K562 (cell line): ENCODE measurements around the gene PITPNM3. TPM values are rescaled to one million over a fixed set of nuclear protein-coding genes. Genes with fewer than 3 reads are reported as not detected.

Source experiments
- ATAC-seq: fragments of 200-7000 bp; cut with Tn5 transposase; 3 replicates; pipeline ENCODE4 v1.9.1; 2020; ENCODE audit warnings: moderate library complexity
- BruUV-seq: library from RNA; stranded (reverse); fragments of 400-500 nt; replicated peaks from 2 replicates; lab custom pipeline; 2021; lab: Mats Ljungman, UMichigan
- CTCF ChIA-PET: fragments of 300-600 bp; formaldehyde crosslinking; extraction: SDS; loops from one replicate; lab custom pipeline; 2021; ENCODE audit warnings: low intra/inter-chr PET ratio; lab: Yijun Ruan, JAX
- POLR2A ChIA-PET: fragments of 300-600, 350-650 bp; sonication (Branson Sonifier 250); formaldehyde crosslinking; extraction: SDS; loops from one replicate; lab custom pipeline; 2021; ENCODE audit warnings: antibody characterized with exemption, inconsistent platforms; lab: Yijun Ruan, JAX
- DNase-seq, 4 experiments: peaks; one replicate each; pipeline versions ENCODE4 v3.0.0 to v3.0.0-alpha.2; 2011 to 2018; ENCODE audit warnings: low spot score in 3 of 4, mixed read lengths in 3 of 4; ENCODE audit errors: extremely low read depth in 1 of 4
- FAIRE-seq: peaks from 2 replicates; lab custom pipeline; 2011; peaks lifted over from hg19 to GRCh38; lab: Jason Lieb, UNC
- H2AFZ ChIP-seq: 2 replicates; pipeline ENCODE4 v1.6.0; 2011; ENCODE audit warnings: low read depth, low read length, control low read depth, inconsistent platforms
- H3K27ac ChIP-seq: fragments of 200-600 bp; 3 replicates; pipeline ENCODE4 v1.8.0; 2011; ENCODE audit warnings: low read depth, mild to moderate bottlenecking, control low read depth, inconsistent platforms, low read length, moderate library complexity, mixed read lengths; ENCODE audit errors: extremely low read depth
- H3K27me3 ChIP-seq, 2 experiments: fragments of 300-600 bp in 1 of 2; 2 replicates in 1 of 2; 3 replicates in 1 of 2; pipeline versions ENCODE4 v1.6.0 to v1.8.0; 2011; ENCODE audit warnings: inconsistent platforms in 2 of 2, low read length in 2 of 2, mild to moderate bottlenecking in 1 of 2, mixed read lengths in 1 of 2, moderate library complexity in 1 of 2; ENCODE audit not compliant: control insufficient read depth in 2 of 2, insufficient read depth in 2 of 2
- H3K36me3 ChIP-seq: fragments of 300-600 bp; 3 replicates; pipeline ENCODE4 v1.8.0; 2011; ENCODE audit warnings: mild to moderate bottlenecking, low read length, inconsistent platforms; ENCODE audit not compliant: control insufficient read depth, insufficient read depth
- H3K4me1 ChIP-seq, 2 experiments: fragments of 200-600 bp in 1 of 2; replicated peaks in 1 of 2; 2 replicates in 1 of 2; 3 replicates in 1 of 2; pipeline versions ENCODE4 v1.5.1 to v1.8.0; 2011; ENCODE audit warnings: inconsistent platforms in 2 of 2, low read length in 2 of 2, mild to moderate bottlenecking in 1 of 2, mixed read lengths in 1 of 2, moderate library complexity in 1 of 2; ENCODE audit not compliant: control insufficient read depth in 2 of 2, insufficient read depth in 2 of 2
- H3K4me2 ChIP-seq: 2 replicates; pipeline ENCODE4 v1.6.1; 2011; ENCODE audit warnings: low read length, control low read depth, inconsistent platforms, mixed read lengths; ENCODE audit not compliant: insufficient read depth
- H3K4me3 ChIP-seq: fragments of 200-600 bp; sonication (generic), shearing (Covaris generic); 2 replicates; pipeline ENCODE4 v1.5.1; 2016; ENCODE audit warnings: control low read depth, inconsistent platforms
- H3K79me2 ChIP-seq: fragments of 200-600 bp; 3 replicates; pipeline ENCODE4 v1.8.0; 2011; ENCODE audit warnings: low read length, inconsistent platforms; ENCODE audit not compliant: control insufficient read depth, insufficient read depth
- H3K9ac ChIP-seq, 2 experiments: 2 replicates each; pipeline versions ENCODE4 v1.6.0 to v1.6.1; 2011; ENCODE audit warnings: low read depth in 2 of 2, low read length in 2 of 2, control low read depth in 1 of 2, inconsistent platforms in 1 of 2, mild to moderate bottlenecking in 1 of 2, mixed read lengths in 1 of 2; ENCODE audit not compliant: insufficient read depth in 1 of 2
- H3K9me1 ChIP-seq: one replicate; pipeline ENCODE4 v1.6.0; 2011; ENCODE audit warnings: inconsistent platforms, mild to moderate bottlenecking, low read length, moderate library complexity; ENCODE audit not compliant: control insufficient read depth, insufficient read depth
- H3K9me3 ChIP-seq: replicated peaks from 2 replicates; pipeline ENCODE4 v1.5.1; 2011; ENCODE audit warnings: low read depth, low read length, inconsistent platforms; ENCODE audit not compliant: control insufficient read depth, insufficient read depth
- H4K20me1 ChIP-seq: replicated peaks from 2 replicates; pipeline ENCODE4 v1.6.1; 2011; ENCODE audit warnings: low read length, inconsistent platforms, mixed read lengths; ENCODE audit not compliant: control insufficient read depth, insufficient read depth
- BRCA1 ChIP-seq, 2 experiments: fragments of 450-650 bp in 1 of 2; sonication (generic) in 1 of 2; formaldehyde crosslinking in 1 of 2; IDR thresholded peaks; 2 replicates each; pipeline versions ENCODE4 v1.5.0 to v1.6.1; 2017 to 2020; ENCODE audit warnings: mild to moderate bottlenecking in 1 of 2, missing genetic modification reagents in 1 of 2
- BRF2 ChIP-seq: IDR thresholded peaks from 3 replicates; pipeline ENCODE4 v1.6.1; 2011; ENCODE audit warnings: borderline replicate concordance, mild to moderate bottlenecking; ENCODE audit not compliant: insufficient read length, insufficient read depth
- CBX3 ChIP-seq, 2 experiments: IDR thresholded peaks; 1 replicate in 1 of 2; 2 replicates in 1 of 2; pipeline ENCODE4 v1.6.1; 2012; ENCODE audit warnings: inconsistent platforms in 2 of 2, low read length in 2 of 2, borderline replicate concordance in 1 of 2, control low read depth in 1 of 2
- MTF1 ChIP-seq: fragments of 250-450 bp; sonication (Bioruptor Pico); IDR thresholded peaks from 2 replicates; pipeline ENCODE4 v1.9.0; 2021; ENCODE audit warnings: moderate library complexity, mild to moderate bottlenecking, inconsistent platforms, borderline replicate concordance
- NFATC3 ChIP-seq: fragments of 450-650 bp; IDR thresholded peaks from 2 replicates; pipeline ENCODE4 v1.6.1; 2017; ENCODE audit warnings: mild to moderate bottlenecking
- NRF1 ChIP-seq, 2 experiments: fragments of 450-650 bp; IDR thresholded peaks in 1 of 2; conservative IDR thresholded peaks in 1 of 2; 2 replicates each; pipeline ENCODE4 v1.6.1; 2014; ENCODE audit warnings: mild to moderate bottlenecking in 2 of 2
- RBM17 ChIP-seq: fragments of 200-400 bp; formaldehyde crosslinking; IDR thresholded peaks from 2 replicates; pipeline ENCODE4 v1.6.1; 2017; ENCODE audit warnings: low read depth, mild to moderate bottlenecking, low read length, borderline replicate concordance
- SMARCE1 ChIP-seq: fragments of 450-650 bp; IDR thresholded peaks from 2 replicates; pipeline ENCODE4 v1.7.1; 2016; ENCODE audit warnings: mild to moderate bottlenecking
- STAG1 ChIP-seq: sonication (generic); formaldehyde crosslinking; IDR thresholded peaks from 2 replicates; pipeline ENCODE4 v1.5.0; 2020; ENCODE audit warnings: missing genetic modification reagents, borderline replicate concordance
- TSC22D4 ChIP-seq: fragments of 450-650 bp; IDR thresholded peaks from 2 replicates; pipeline ENCODE4 v1.6.1; 2016; ENCODE audit warnings: missing genetic modification characterization, missing biosample characterization, control low read depth
- WGBS: fragments of 100-300 bp; shearing (Covaris generic); methylation state at CpG from one replicate; pipeline ENCODE4 v1.1.6; 2016; ENCODE audit warnings: low coverage, mixed read lengths; ENCODE audit not compliant: insufficient coverage; ENCODE audit errors: missing lambda C conversion rate; 5-methylcytosine and 5-hydroxymethylcytosine counted together
- in situ Hi-C: fragments of 300-500 bp; cut with MboI; formaldehyde crosslinking; loops from 4 replicates; pipeline ENCODE4 v1.15.0; 2018; ENCODE audit warnings: inconsistent platforms, mixed read lengths
- intact Hi-C: fragments of 100-400 bp; cut with micrococcal nuclease; formaldehyde crosslinking; loops from 2 replicates; pipeline ENCODE4 v1.14.2; 2022
- polyA plus RNA-seq, 8 experiments: library from polyadenylated mRNA; depleted of rRNA in 4 of 8; stranded (reverse) in 5 of 8; unstranded in 3 of 8; fragments of >200 nt; fragmentation: Nextera tagmentation in 2 of 8; fragmentation: Illumina TruSeq in 1 of 8; extraction: Ambion mirVana in 2 of 8; extraction: Trizol in 1 of 8; gene quantifications; 2 replicates each; pipeline versions ENCODE4 v1.2.1 to v1.2.3, GENCODE V29; 2011 to 2014; ENCODE audit warnings: inconsistent platforms in 1 of 8, missing spikeins in 1 of 8
- total RNA-seq, 7 experiments: library from RNA; depleted of rRNA in 6 of 7; stranded (reverse); fragments of >200 nt in 6 of 7; fragmentation: Illumina TruSeq in 2 of 7; extraction: Trizol in 2 of 7; gene quantifications; 2 replicates each; pipeline versions ENCODE4 v1.2.1 to v1.2.3, GENCODE V29; 2011 to 2021; ENCODE audit warnings: low replicate concordance in 1 of 7

PITPNM3 gene
- total and polyA plus RNA-seq, 9 of the 15 experiments (the other 6 are each of a cell fraction or from before 2014, with no cell fraction given) = 0.14 to 0.38 (median 0.22) TPM; not detected in 2

DNA sequence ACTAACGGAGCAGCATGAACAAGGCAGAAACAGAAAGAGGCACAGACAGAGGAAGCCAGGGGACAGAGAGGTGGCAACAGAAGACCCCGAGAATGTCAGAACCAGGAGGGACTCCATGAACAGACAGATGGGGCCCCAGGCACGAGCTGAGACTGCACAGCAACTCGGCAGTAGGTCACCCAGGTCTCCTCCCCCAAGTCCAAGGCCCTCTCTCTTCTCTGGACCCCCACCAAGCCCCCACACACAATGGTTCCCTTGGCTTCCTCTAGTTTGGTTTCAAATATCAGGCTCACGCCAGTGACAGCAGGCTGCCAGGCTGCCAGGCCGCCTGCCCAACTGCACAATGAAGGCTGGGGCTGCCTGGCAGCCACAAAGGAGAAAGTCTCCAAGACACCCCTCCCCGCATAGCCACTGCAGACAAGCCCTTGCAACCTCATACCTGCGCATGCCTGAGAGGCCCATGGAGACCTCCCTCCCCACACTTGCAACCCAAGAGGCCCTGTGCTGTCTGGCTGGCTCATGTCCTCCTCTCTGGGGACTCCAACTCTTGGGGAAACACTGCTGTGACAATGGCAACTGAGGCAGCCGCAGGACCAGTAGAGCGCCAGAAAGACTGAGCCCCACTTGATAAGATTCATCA lies 57.3 kb downstream of the PITPNM3 start:
- no peak overlapping the region for H2AFZ ChIP-seq
- intact Hi-C loops (no loop called here), in situ Hi-C loops (no loop called here)
- ChIA-PET POLR2A (no interaction called here), CTCF (interaction anchor here (0.6 kb wide), 1 partner anchor 44 kb away, joined by 3 read pairs; no protein-coding TSS in a partner anchor)
- no peaks in the 10 kb centered on the region for H3K36me3 ChIP-seq
- no peak overlapping the region for H3K9ac ChIP-seq
- 2% methylated on average over 10 of the region's 10 CpGs for WGBS
- H3K9me3 ChIP-seq = no peaks in the 10 kb centered on the region
- no peak overlapping the region for H3K4me3 ChIP-seq
- H3K4me1 ChIP-seq = no peaks in the 10 kb centered on the region
- no peak for ATAC-seq
- BruUV-seq = no TSS peak
- DNase-seq = no peak
- H4K20me1 ChIP-seq = no peaks in the 10 kb centered on the region
- no peaks in the 10 kb centered on the region for H3K9me1 ChIP-seq
- FAIRE-seq = no peak
- TF ChIP-seq NRF1 (conservative IDR thresholded peaks at IDR 0.05 in 1 of 2, IDR thresholded peaks at IDR 0.05 in 1 of 2) (peak in 1 of 2 experiments; percentile 57; a peak in 2 of 4 replicates), BRCA1 (IDR thresholded peaks at IDR 0.05) (no peak), BRCA1 (CRISPR knock-in tag; IDR thresholded peaks at IDR 0.05) (no peak)
- H3K27ac ChIP-seq = no peak overlapping the region
- no peaks in the 10 kb centered on the region for H3K79me2 ChIP-seq
- H3K27me3 ChIP-seq = peaks cover 0 to 28% of the 10 kb centered on the region in 2 experiments; a peak in 4 of 5 replicates
- H3K4me2 ChIP-seq = no peak overlapping the region

GRCh38 chr17:6498356-6498755 lies 58.0 kb downstream of the PITPNM3 start:
- no TSS peak for BruUV-seq
- 0% methylated on average over 7 of the region's 7 CpGs for WGBS
- ATAC-seq = no peak
- in situ Hi-C loops (no loop called here), intact Hi-C loops (no loop called here)
- ChIA-PET CTCF (no interaction called here), POLR2A (no interaction called here)
- H2AFZ ChIP-seq = no peak overlapping the region
- H3K9me1 ChIP-seq = no peaks in the 10 kb centered on the region
- no peak overlapping the region for H3K4me2 ChIP-seq
- DNase-seq = no peak
- no peak overlapping the region for H3K27ac ChIP-seq
- no peak overlapping the region for H3K9ac ChIP-seq
- no peaks in the 10 kb centered on the region for H4K20me1 ChIP-seq
- no peaks in the 10 kb centered on the region for H3K79me2 ChIP-seq
- H3K27me3 ChIP-seq = peaks cover 0 to 28% of the 10 kb centered on the region in 2 experiments; a peak in 4 of 5 replicates
- no peaks in the 10 kb centered on the region for H3K4me1 ChIP-seq
- no peaks in the 10 kb centered on the region for H3K9me3 ChIP-seq
- no peak overlapping the region for H3K4me3 ChIP-seq
- FAIRE-seq = no peak
- TF ChIP-seq SMARCE1 (no peak), STAG1 (CRISPR knock-in tag) (no peak), RBM17 (no peak), MTF1 (CRISPR knock-in tag) (no peak), CBX3 (IDR thresholded peaks at IDR 0.05; ENCODE audit: borderline replicate concordance in 1 of 2, low read length in 2 of 2) (no peak), TSC22D4 (tag) (no peak), BRF2 (no peak), NFATC3 (no peak)
- TF ChIP-seq, all 486 proteins: peak for 0
- H3K36me3 ChIP-seq = no peaks in the 10 kb centered on the region
